Measurements from ENCODE around the gene IMMP2L.

GRCh38 chr7:111242141-111242755 lies 320.0 kb downstream of the IMMP2L start:
- TF ChIP-seq, protein P1, sequence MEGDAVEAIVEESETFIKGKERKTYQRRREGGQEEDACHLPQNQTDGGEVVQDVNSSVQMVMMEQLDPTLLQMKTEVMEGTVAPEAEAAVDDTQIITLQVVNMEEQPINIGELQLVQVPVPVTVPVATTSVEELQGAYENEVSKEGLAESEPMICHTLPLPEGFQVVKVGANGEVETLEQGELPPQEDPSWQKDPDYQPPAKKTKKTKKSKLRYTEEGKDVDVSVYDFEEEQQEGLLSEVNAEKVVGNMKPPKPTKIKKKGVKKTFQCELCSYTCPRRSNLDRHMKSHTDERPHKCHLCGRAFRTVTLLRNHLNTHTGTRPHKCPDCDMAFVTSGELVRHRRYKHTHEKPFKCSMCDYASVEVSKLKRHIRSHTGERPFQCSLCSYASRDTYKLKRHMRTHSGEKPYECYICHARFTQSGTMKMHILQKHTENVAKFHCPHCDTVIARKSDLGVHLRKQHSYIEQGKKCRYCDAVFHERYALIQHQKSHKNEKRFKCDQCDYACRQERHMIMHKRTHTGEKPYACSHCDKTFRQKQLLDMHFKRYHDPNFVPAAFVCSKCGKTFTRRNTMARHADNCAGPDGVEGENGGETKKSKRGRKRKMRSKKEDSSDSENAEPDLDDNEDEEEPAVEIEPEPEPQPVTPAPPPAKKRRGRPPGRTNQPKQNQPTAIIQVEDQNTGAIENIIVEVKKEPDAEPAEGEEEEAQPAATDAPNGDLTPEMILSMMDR (conservative IDR thresholded peaks at IDR 0.05) = no peak
- TF ChIP-seq ZFX (IDR thresholded peaks at IDR 0.05) = no peak

Measured in C4-2B (cell line).